ENCODE results near the gene CLEC18A. TPM values are rescaled to one million over a fixed set of nuclear protein-coding genes. Genes with fewer than 3 reads are reported as not detected.
"Not testable (repeated sequence)": the region's sequence is repeated elsewhere in the genome, so short reads cannot be mapped to it uniquely, and the experiment has no call there.

Gene CLEC18A
- total and polyA plus RNA-seq, 2 of the 8 experiments (the other 6 are each of a cell fraction or from before 2014, with no cell fraction given), result 1.3 to 1.4 TPM

GRCh38 chr16:69952116-69952515 lies 982 bp downstream of the CLEC18A start:
- H3K79me1 ChIP-seq (ENCODE audit: low read depth, low read length); H3K4me1 ChIP-seq (replicated peaks in 1 of 4; ENCODE audit: control insufficient read depth in 3 of 4, insufficient read depth in 4 of 4, low read length in 3 of 4); H2BK15ac ChIP-seq (ENCODE audit: low read length); H4K20me1 ChIP-seq (replicated peaks in 1 of 2; ENCODE audit: control insufficient read depth in 1 of 2, insufficient read depth in 2 of 2, low read length in 2 of 2); H3K56ac ChIP-seq (replicated peaks; ENCODE audit: insufficient read length, low read depth, low read length); H3K79me2 ChIP-seq (ENCODE audit: control insufficient read depth in 1 of 2, insufficient read depth in 2 of 2, low read length in 2 of 2); H4K5ac ChIP-seq (ENCODE audit: insufficient read length, low read depth, low read length); DNase-seq (ENCODE audit: low read depth in 1 of 2, low spot score in 2 of 2); H2BK20ac ChIP-seq (ENCODE audit: low read length); CTCF ChIA-PET (ENCODE audit: partially characterized antibody); H4K8ac ChIP-seq (ENCODE audit: extremely low read depth, insufficient read depth, low read length); FAIRE-seq; H3K27ac ChIP-seq (ENCODE audit: low read depth, low read length); H3K27me3 ChIP-seq (replicated peaks in 1 of 4; ENCODE audit: control insufficient read depth in 3 of 4, extremely low read depth in 1 of 4, insufficient read depth in 3 of 4, low read length in 3 of 4); H2AFZ ChIP-seq (ENCODE audit: low read length); H3K9ac ChIP-seq (replicated peaks in 1 of 4; ENCODE audit: extremely low read depth in 1 of 4, low read depth in 3 of 4, low read length in 3 of 4); H3K4me3 ChIP-seq (ENCODE audit: extremely low read depth in 1 of 4, insufficient read depth in 2 of 4, low read depth in 3 of 4, low read length in 4 of 4); H2BK12ac ChIP-seq (ENCODE audit: low read depth, low read length); POLR2A ChIA-PET (ENCODE audit: partially characterized antibody); H3K23me2 ChIP-seq (ENCODE audit: low read depth, low read length); H4K91ac ChIP-seq (replicated peaks; ENCODE audit: insufficient read length, low read length); H3K18ac ChIP-seq (ENCODE audit: extremely low read depth, low read length); H3K14ac ChIP-seq (ENCODE audit: insufficient read length); H2AK5ac ChIP-seq (ENCODE audit: low read depth, low read length); H2BK5ac ChIP-seq (ENCODE audit: low read depth, low read length); H3K4ac ChIP-seq (replicated peaks; ENCODE audit: insufficient read length, low read depth, low read length); H3K4me2 ChIP-seq (ENCODE audit: insufficient read depth in 1 of 2, low read depth in 2 of 2, low read length in 2 of 2); H2BK120ac ChIP-seq (replicated peaks; ENCODE audit: low read depth, low read length); H3K36me3 ChIP-seq (ENCODE audit: control insufficient read depth in 2 of 4, insufficient read depth in 4 of 4, low read length in 3 of 4); H3K23ac ChIP-seq (ENCODE audit: insufficient read length); H3K9me3 ChIP-seq (ENCODE audit: insufficient read depth in 2 of 2, low read depth in 1 of 2, low read length in 1 of 2): not testable (repeated sequence)
- 100% methylated on average over 2 of the region's 15 CpGs; no CpG with 5 or more reads in 1 of the 2 experiments for WGBS, 2 experiments (ENCODE audit: extremely low coverage in 1 of 2, insufficient coverage in 1 of 2, insufficient read length in 1 of 2, insufficient replicate concordance in 2 of 2, low coverage in 1 of 2, low lambda C conversion rate in 2 of 2, missing lambda C conversion rate in 1 of 2)

- H3K79me1 ChIP-seq (ENCODE audit: low read depth, low read length); H2AK5ac ChIP-seq (ENCODE audit: low read depth, low read length); H3K14ac ChIP-seq (ENCODE audit: insufficient read length); H2BK12ac ChIP-seq (ENCODE audit: low read depth, low read length); DNase-seq (ENCODE audit: low read depth in 1 of 2, low spot score in 2 of 2); H3K23me2 ChIP-seq (ENCODE audit: low read depth, low read length); H2BK15ac ChIP-seq (ENCODE audit: low read length); H3K18ac ChIP-seq (ENCODE audit: extremely low read depth, low read length); H3K4me3 ChIP-seq (ENCODE audit: extremely low read depth in 1 of 4, insufficient read depth in 2 of 4, low read depth in 3 of 4, low read length in 4 of 4); H2BK120ac ChIP-seq (replicated peaks; ENCODE audit: low read depth, low read length); H2BK5ac ChIP-seq (ENCODE audit: low read depth, low read length); H3K36me3 ChIP-seq (ENCODE audit: control insufficient read depth in 2 of 4, insufficient read depth in 4 of 4, low read length in 3 of 4); H3K9me3 ChIP-seq (ENCODE audit: insufficient read depth in 2 of 2, low read depth in 1 of 2, low read length in 1 of 2); FAIRE-seq; H4K91ac ChIP-seq (replicated peaks; ENCODE audit: insufficient read length, low read length); H3K27me3 ChIP-seq (replicated peaks in 1 of 4; ENCODE audit: control insufficient read depth in 3 of 4, extremely low read depth in 1 of 4, insufficient read depth in 3 of 4, low read length in 3 of 4); H3K9ac ChIP-seq (replicated peaks in 1 of 4; ENCODE audit: extremely low read depth in 1 of 4, low read depth in 3 of 4, low read length in 3 of 4); H3K4me1 ChIP-seq (replicated peaks in 1 of 4; ENCODE audit: control insufficient read depth in 3 of 4, insufficient read depth in 4 of 4, low read length in 3 of 4); H2AFZ ChIP-seq (ENCODE audit: low read length); H2BK20ac ChIP-seq (ENCODE audit: low read length); H3K4ac ChIP-seq (replicated peaks; ENCODE audit: insufficient read length, low read depth, low read length); H4K20me1 ChIP-seq (replicated peaks in 1 of 2; ENCODE audit: control insufficient read depth in 1 of 2, insufficient read depth in 2 of 2, low read length in 2 of 2); H3K79me2 ChIP-seq (ENCODE audit: control insufficient read depth in 1 of 2, insufficient read depth in 2 of 2, low read length in 2 of 2); H3K56ac ChIP-seq (replicated peaks; ENCODE audit: insufficient read length, low read depth, low read length); CTCF ChIA-PET (ENCODE audit: partially characterized antibody); H3K23ac ChIP-seq (ENCODE audit: insufficient read length); POLR2A ChIA-PET (ENCODE audit: partially characterized antibody); H4K8ac ChIP-seq (ENCODE audit: extremely low read depth, insufficient read depth, low read length); H3K27ac ChIP-seq (ENCODE audit: low read depth, low read length); H3K4me2 ChIP-seq (ENCODE audit: insufficient read depth in 1 of 2, low read depth in 2 of 2, low read length in 2 of 2); H4K5ac ChIP-seq (ENCODE audit: insufficient read length, low read depth, low read length): not testable (repeated sequence)
- 95% methylated on average over 5 of the region's 24 CpGs; no CpG with 5 or more reads in 1 of the 2 experiments for WGBS, 2 experiments (ENCODE audit: extremely low coverage in 1 of 2, insufficient coverage in 1 of 2, insufficient read length in 1 of 2, insufficient replicate concordance in 2 of 2, low coverage in 1 of 2, low lambda C conversion rate in 2 of 2, missing lambda C conversion rate in 1 of 2)
Measured at GRCh38 chr16:69952572-69953355, 1.6 kb downstream of the CLEC18A start.

Data from H1 (cell line).